Keratinocyte (primary cell): ENCODE data around the gene FCHO2.

Experiments used
- CTCF ChIP-seq, 3 experiments: IDR thresholded peaks in 1 of 3; conservative IDR thresholded peaks in 1 of 3; optimal IDR thresholded peaks in 1 of 3; 2 replicates in 2 of 3; 3 replicates in 1 of 3; pipeline versions ENCODE3 to v1.5.1; 2011; ENCODE audit warnings: low read length in 3 of 3, mild to moderate bottlenecking in 3 of 3, moderate library complexity in 2 of 3, control low read depth in 1 of 3, inconsistent platforms in 1 of 3; ENCODE audit not compliant: insufficient read depth in 2 of 3; ENCODE audit errors: extremely low read depth in 1 of 3
- EZH2 ChIP-seq: IDR thresholded peaks from one replicate; pipeline ENCODE4 v1.6.1; 2012; ENCODE audit warnings: inconsistent platforms, mild to moderate bottlenecking, low read length, moderate library complexity

DNA sequence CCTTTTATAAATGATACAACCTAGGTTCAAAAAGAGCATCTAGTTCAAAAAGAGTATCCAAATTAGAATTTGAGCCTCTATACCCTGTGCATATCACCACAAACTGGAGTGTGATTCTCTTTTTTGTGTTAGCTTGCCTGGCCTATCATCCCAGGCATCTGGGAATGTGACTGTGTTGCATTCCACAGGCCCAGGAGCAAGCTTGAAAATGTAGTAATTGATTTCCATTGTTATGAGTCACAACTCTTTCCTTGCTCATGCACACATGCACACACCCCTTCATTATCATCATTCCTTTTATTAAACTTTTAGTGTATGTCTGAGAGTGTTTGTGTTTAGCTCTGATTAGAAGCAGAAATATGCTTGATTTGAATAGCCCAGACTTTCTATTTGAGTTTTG lies 75.2 kb downstream of the FCHO2 start:
- no peak for TF ChIP-seq CTCF (optimal IDR thresholded peaks at IDR 0.05 in 1 of 3, IDR thresholded peaks at IDR 0.05 in 1 of 3, conservative IDR thresholded peaks at IDR 0.05 in 1 of 3; ENCODE audit: extremely low read depth in 1 of 3, insufficient read depth in 2 of 3, low read length in 3 of 3)
- no peak for TF ChIP-seq EZH2
